HuH-7 (cell line): ENCODE data around the gene DPYD.
A peak's percentile ranks its signal among the peaks of the same experiment; 100 is the strongest.
"Not testable (repeated sequence)": the region's sequence is repeated elsewhere in the genome, so short reads cannot be mapped to it uniquely, and the experiment has no call there.

Source experiments
- DNase-seq: peaks from one replicate; pipeline ENCODE4 v3.0.0; 2011; ENCODE audit warnings: low spot score

DPYD gene

DNA sequence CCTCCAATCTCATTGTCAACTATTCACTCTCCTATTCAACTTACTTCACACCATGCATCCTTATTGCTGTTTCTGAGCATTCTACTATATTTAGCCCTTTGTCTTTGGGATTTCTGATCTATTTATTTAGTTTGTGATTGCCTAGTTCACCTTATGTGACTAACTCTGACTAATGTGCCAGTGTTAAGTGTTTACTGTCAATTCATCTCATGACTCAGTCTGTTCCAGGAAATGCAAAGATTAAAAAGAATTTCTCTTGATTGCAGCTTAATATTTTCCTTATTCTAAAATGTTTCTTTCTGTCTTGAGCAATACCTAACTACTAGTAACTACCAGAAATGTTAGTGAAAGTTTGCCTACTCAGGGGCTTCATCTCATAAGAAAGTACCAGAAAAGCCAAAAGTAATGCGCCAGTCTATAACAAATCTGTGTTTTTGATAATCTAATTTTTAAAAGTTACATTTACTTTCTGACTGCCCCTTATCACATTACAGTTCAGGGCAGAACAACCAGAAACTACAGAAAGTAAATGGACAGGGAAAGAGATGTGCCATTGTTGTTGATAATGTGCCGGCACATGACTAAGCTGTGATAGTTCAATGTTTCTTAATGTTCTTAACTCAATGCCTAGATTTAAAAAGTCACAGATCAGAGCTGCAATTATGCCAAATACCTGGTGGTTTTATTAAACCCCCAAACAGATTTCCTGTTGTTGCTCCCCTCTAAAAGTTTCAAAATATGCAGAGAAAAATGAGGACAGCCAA lies 642.8 kb downstream of the DPYD start:
- no peak for DNase-seq

DNA sequence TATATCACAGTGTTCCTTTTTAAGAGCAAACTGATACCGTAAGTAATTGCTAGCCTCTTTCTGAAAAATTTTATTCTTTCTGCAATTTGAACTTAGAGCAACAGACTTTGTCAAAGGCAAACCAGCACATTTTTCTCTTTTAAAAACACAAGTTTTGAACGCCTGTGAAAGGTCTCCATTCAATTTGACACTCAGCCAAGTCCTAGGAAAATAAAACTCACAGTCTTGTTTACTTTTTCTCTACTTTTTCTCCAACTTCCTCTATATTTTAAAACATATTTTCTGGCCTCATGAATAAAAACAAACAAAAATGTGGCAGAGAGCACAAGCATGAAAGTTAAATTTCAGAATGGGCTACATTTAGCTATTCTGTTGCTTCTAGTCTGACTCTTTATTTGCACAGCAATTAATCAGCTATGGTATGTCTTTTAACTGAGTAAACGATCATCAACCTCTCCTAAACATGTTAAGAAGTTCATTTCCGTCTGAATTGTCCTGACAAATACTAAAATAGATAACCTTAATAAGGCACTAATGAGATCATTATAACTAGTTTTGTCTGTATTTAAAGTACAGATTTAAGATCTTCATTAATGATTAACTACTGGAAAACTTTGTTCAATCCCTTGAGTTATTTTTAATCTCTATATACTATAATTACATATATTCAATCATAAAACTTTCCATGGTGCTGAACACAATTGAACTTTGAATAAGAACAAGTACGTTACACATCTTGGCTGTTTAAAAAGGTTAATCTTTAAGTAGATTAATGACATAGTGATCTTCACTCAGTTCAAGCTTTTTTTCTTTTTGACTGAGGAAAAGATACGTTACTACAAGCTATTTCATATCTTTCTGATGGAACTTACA lies 648.7 kb downstream of the DPYD start:
- DNase-seq, result no peak

DNA sequence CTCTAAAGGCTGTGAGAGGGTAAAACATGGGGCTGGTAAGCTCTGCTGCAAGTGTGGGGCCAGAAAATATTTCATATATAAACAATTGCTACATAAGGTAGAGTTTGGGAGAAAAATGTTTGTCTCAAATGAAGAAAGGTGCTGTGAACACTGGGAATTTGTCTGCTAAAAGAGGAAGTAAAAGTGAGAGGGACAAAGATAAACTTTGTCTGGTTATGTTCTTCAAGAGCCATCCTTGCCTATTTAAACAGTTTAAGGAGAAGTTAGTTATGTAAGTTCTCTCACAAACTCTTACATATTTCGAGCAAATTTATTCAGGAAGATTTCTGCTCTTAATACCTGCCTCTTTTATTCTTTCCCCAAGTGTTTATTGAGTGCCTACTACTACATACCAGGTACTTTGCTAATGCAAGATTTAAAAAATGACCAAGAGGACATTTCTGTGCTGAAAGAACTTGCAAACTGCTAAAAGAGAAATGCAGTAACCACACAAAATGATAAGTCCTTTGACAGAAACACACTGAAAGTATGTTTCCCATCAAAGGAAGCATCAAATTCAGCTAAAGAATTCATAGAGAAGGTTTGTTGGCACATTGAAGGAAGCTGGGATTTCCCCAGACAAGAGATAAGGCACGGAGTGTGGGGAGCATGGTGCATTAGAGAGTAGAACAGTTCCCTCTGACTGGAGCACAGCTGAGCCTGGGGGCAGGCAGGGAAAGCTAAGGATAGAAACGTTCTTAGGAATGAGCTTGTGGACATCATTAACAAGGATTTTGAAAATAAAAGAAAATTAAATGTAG lies 650.1 kb downstream of the DPYD start:
- peak; percentile 12 for DNase-seq

DNA sequence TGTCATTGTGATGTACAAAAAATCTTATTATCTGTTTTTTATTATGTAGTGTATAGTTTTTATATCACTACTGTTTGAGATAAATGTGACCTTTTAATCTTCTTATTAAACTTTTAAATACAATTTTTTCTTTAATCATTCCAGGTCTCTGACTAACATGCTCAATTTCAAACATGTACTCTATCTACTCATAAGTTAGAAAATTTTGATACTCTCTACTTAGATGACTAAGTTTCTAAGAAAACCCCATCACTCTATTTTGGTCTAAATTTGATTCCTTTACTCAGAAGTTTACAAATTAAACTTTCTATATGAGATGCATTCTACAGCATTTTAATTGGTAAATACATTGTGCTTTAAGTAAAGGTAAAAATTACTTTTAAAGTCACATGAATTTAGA lies 655.2 kb downstream of the DPYD start:
- no peak for DNase-seq

DNA sequence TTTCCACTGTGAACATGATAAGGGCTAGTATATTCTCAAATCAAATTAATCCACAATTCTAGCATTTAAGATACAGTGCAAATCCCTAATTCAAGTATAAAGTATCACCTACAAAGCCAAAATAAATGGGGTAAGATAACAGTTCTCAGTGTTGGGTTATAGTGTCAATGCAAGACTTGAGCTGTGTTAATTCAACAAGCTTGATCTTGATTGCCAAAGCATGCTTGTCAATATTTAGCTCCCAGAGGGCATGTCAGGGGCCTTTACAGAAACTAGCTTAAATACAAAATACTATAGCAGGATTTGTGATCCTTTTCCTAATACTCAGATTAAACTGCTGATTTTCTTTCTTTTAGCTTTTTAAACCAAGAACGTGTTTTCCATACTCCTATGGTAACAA lies 658.0 kb downstream of the DPYD start:
- no peak for DNase-seq

DNA sequence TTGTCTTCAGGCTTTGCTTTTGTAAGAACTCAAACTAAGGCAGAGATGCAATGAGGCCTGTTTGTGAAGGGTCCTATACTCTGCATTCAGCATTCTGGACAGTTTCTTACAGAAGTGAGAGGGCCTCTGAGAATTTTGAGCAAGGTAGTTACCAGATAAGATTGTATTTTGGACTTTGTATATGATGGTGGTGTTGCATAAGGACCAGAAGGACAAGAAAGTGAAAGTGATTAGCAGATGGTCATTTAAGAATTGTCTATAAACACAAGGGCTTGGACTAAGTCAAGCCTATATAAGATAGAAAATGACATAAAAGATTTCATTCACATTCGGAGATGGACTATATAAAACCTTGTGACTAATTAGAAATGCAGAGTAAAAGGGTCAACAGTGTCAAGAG lies 662.2 kb downstream of the DPYD start:
- DNase-seq, result no peak

DNA sequence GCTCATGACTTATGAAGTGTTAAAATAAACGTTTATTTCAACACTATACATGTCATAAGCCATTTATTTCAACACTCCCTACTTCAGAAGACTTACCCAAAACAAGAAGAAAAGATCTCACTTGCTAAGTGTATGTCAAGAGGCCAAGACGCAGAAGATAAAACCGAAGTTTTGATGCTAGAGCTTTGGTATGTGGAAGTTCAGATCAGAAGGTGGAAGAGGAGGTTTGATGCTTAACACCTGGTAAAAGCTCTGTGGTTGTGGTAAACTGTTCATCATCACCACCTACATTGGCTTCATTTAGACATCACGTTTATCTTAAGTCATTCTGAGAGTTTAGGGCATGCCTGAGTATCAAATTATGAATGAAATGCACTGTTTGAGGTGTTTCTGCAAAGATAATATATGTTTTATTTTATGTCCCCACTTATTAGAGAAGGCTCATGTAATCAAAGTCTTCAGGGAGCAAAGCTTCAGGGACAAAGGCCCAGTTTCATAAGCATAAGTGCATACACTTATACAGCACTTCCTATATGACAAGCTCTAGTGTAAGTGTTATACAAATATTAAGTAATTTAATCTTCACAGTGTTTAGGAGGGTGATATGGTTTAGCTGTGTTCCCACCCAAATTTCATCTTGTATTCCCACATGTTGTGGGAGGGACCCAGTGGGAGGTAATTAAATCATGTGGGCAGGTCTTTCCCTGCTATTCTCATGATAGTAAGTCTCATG lies 665.9 kb downstream of the DPYD start:
- DNase-seq, result no peak

DNA sequence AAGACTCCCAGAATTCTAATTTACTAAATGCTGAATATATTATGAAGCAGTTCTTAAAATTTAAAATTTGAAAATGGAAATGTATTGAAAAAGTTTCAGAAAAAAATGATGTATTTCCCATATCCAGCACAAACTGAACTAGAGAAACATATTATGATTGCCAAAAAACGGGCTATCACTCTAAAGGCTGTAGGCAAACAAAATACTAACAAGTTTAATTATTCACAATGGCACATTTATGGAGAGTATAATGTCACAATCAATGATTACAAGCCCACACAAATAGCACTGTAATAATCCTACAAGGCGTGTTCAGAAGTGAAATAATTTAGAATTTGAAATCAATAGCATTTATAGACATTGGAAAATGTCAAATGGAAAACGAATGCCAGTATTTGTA lies 667.9 kb downstream of the DPYD start:
- no peak for DNase-seq

DNA sequence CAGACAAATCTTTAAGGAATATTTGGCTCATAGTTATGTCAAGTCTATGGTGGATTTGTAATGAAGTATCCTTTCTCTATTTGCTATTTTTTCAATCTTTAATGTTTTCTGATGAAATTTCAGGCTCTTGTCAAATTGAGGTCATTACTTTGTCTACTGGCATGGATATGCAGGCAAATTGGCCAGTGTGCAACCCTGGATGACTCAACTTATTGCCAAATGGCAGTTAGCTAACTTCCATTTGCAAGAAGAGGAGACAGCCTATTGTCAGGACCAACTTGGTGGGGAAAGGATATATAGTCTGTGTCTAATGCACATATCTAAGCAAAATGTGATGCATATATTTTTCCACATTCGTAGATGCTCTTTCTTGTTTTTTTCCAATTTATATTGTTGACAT lies 668.8 kb downstream of the DPYD start:
- DNase-seq, result no peak

DNA sequence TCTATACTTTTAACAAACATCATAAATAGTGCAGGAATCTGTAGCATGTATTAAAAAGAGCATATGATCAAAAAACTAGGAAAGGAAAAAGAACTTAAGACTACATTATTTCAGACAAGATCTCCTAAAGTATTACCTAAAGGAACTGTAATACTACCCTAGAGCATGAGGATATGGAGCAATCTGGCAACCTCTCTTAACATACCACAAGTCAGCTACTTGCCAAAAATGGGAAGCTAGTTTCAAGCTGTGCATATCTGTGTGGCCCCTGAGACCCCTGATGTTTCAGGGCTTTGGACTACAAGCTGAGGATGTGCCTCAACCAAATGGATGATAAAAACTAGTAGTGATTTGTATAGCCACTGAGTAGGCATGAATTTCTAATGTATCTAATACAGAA lies 673.6 kb downstream of the DPYD start:
- DNase-seq, result no peak

DNA sequence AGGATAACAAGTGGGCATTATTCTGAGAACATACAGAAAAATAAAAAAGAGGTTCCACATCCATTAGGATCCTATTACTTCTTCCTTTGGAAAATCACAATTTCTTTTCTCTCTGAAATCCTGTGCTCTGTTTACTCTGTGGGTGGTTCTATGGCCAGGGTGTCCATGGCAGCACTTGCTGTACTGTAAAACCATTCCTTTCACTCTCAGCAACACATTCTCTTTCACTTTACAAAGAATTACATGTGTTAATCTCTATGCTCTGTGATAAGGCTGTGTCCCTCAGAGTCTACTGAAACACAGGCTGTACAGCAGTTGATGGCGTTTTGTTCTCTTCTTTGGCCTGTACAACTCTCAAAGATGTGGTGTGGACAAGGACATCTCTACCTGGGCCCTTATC lies 675.2 kb downstream of the DPYD start:
- DNase-seq, result no peak

DNA sequence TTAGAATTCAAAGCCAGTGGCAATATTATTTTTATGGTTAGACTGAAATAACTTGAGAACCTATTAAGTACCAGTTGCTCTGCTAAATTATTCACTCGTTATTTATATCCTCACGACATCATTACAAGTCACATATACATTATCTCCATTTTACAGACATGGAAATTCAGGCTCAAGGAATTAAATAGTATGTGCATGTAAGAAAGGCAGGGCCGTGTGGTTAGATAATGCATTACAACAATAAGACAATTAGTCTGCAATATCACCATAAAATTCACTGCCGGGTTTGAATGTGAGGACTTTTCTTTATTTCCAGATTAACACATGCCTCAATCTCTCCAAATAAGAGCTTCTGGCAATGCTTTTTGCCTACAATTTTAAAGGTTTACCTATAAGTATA lies 675.8 kb downstream of the DPYD start:
- DNase-seq, result no peak

DNA sequence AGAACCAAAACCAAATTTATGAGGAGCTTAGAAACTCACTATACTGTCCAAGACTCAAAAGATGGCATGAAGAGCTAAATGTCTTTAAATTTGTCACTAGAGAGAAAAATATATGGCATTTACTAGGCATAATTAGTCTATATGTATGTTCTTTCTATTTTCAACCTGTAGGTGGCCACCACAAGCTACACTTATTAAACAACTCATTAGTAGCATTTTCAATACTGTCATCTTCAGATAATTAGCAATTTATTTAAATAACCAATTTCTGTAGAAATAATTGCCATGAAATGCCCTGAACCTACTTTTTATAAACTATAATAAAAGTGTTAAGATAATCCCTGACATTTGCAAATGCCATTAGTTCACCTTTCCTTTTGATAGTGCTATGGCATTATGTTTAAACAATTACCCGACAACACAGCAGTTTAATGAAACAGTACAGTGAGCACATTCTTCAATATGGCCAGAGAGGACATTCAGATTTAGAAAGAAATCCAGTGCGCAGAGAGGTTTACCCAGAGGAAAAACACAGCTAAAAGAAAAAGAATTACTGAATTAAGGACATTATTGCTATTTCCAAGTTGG lies 676.8 kb downstream of the DPYD start:
- DNase-seq, result no peak

DNA sequence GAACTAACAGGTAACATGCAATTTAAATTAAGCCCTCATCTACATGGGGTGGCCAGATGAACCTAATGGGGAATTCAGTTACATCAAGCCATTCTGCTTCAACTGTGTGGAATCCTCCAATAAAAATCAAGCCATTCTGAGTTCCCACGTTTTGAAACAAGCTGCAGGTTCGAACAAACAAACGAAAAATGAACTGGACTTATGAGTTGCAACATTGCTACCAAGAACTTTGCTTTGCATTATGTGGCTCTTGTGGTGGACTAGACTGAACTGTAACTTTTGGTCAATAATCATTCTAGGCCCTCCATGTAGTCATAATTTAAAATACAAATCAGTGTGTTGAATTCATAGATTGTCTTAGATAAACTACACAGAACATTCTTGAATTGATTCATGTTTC lies 682.0 kb downstream of the DPYD start:
- DNase-seq, result no peak

DNA sequence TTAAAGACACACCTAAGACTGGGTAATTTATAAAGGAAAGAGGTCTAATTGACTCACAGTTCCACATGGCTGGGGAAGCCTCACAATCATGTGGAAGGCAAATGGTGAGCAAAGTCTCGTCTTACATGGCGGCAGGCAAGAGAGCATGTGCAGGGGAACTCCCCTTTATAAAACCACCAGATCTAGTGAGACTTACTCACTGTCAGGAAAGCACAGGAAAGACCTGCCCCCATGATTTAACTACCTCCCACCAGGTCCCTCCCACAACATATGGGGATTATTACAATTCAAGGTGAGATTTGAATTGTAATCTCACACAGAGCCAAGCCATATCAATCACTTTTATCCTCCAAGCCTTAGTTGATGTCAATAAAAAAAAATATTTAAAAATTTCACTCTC lies 689.5 kb downstream of the DPYD start:
- DNase-seq, result not testable (repeated sequence)

DNA sequence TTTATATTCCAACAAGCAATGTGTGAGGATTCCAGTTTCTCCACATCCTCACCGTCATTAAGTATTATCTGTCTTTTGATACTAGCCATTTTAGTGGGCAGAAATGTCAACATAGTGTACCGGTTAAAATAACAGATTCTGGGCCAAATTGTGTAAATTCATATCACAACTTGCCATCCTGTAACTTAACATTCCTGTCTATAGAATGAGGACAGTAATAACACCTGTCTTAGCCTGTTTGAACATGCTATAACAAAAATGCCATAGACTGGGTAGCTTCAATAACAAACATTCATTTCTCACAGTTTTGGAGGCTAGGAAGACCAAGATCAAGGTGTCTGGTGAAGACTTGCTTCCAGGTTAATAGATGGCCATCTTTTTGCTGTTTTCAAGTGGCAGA lies 708.2 kb downstream of the DPYD start:
- DNase-seq, result no peak

DNA sequence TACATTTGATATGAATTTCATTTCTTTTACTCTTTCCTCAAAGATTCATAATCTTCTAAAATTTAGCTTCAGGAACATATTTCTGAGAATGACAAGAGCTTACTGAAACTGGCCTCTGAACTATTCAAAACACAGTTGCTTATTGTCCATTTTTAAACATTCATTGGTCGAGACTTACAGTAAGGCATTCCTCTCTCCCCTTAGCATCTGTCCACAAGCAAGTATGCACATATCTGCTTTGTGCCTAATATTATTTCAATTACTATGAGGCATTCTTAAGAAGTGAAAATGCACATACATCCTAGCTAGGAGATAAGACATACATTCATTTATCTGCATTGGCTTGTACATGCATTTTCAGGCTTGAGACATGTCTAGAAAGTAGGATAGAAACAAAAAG lies 710.5 kb downstream of the DPYD start:
- no peak for DNase-seq

DNA sequence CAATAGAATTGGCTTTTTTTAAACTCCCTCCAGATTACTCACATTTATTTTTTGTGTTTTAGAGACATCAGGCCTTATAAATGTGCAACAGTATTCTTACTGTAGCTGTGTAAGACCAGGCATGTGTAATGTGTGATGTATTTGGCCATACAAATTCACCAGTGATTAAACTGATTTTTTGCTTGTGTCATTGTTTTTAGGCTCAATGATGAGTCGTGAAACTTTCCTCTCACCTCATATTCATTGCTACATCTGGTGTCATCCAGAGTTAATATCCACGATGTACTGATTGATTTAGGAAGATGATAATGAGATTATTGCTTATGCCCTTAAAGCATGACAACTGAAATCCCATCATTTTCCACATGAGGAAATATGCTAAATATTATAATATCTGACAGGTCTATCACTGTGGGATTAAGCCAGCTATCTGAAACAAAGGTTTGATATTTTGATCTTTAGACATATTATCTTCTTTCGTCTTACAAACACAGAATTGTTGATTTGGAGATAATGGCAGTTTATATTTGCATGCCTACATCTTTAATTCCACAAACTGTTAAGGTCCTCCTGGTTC lies 711.4 kb downstream of the DPYD start:
- no peak for DNase-seq

DNA sequence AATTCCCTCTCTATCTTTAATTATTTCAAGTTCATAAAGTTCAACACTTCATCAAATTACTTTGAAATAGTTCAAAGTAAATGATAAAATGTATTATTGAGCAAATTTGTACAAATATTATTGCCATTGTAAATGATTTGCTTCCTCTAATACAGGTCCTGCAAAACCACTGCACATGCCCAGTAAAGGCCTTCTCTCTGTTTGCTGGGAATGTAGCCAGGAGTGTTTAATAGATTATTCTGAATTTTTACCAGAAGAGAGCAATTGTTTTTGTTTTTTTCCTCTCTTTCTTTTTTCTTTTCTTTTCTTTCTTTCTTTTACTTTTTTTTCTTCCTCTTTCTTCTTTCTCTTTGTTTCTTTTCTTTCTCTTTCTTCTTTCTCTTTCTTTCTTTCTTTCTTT lies 713.0 kb downstream of the DPYD start:
- DNase-seq, result no peak

DNA sequence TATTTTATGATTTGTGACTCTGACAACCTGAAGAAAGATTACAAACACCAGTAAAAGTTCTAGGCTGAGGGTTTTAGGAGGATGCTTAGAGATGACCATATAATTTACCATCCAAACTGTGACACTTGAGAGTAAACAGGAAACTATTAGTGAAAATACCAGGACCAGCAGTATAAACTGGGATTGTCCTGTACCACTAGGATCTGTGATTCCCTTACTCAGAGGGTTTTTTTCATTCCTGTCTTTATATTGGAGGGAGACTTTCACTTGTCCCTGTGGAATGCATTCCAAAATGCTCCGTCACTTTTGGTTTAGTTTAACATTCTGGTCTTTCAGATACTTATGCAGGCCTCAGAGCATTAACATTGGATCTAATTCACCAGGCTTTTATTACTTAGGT lies 716.4 kb downstream of the DPYD start:
- DNase-seq, result no peak
